ENCODE results near the gene PLXNB2. TPM values are rescaled to one million over a fixed set of nuclear protein-coding genes. Genes with fewer than 3 reads are reported as not detected.

The PLXNB2 gene
- total RNA-seq, 1 experiment from 2014 or later: 260 TPM

- CTCF ChIA-PET: no interaction called here
- no TSS peak for BruUV-seq (replicated peaks)
Measured at GRCh38 chr22:50264104-50264745, 43.2 kb downstream of the PLXNB2 start.

GRCh38 chr22:50262973-50263617, 44.4 kb downstream of the PLXNB2 start:
- intact Hi-C loops (cut with micrococcal nuclease; ENCODE audit: unreplicated experiment): no loop called here
- POLR2A ChIA-PET (ENCODE audit: unreplicated experiment): interaction anchor here (0.6 kb wide), 2 partner anchors 17 to 51 kb away, joined by 3 read pairs; no protein-coding TSS in a partner anchor
- CTCF ChIA-PET: interaction anchor here (0.5 to 1.0 kb wide), 3 partner anchors 11 to 495 kb away, joined by 3 to 5 read pairs (median 4); no protein-coding TSS in a partner anchor
- DNase-seq: no peak
- no peaks in the 10 kb centered on the region for H3K9me3 ChIP-seq (ENCODE audit: insufficient read depth, low read depth)
- no peak overlapping the region for H2AFZ ChIP-seq
- no peak for TF ChIP-seq CTCF (conservative IDR thresholded peaks at IDR 0.05)
- no peak for TF ChIP-seq EZH2 (IDR thresholded peaks at IDR 0.05; ENCODE audit: low read depth)
- H3K27me3 ChIP-seq (ENCODE audit: insufficient read depth, low read depth): no peaks in the 10 kb centered on the region
- peaks cover 19% of the 10 kb centered on the region for H3F3A ChIP-seq (ENCODE audit: insufficient read depth, low read depth)
- H3K79me2 ChIP-seq (ENCODE audit: low read depth): peaks cover 22% of the 10 kb centered on the region
- H3K27ac ChIP-seq: peak overlapping the region; percentile 33
- no peaks in the 10 kb centered on the region; the same call in none of the 2 replicates for H4K20me1 ChIP-seq (ENCODE audit: insufficient read depth)
- 0 out of 2 replicates have a peak overlapping the region, but pooled peaks have one; percentile 62 for H3K4me3 ChIP-seq
- peaks cover 32% of the 10 kb centered on the region for H3K4me1 ChIP-seq (replicated peaks; ENCODE audit: insufficient read depth)
- H3K9me2 ChIP-seq (ENCODE audit: insufficient read depth): no peaks in the 10 kb centered on the region
- H3K36me3 ChIP-seq (ENCODE audit: low read depth): no peaks in the 10 kb centered on the region
- peak overlapping the region; percentile 92 for H3K4me2 ChIP-seq
- BruUV-seq (replicated peaks): TSS peak; percentile 39

More at GRCh38 chr22:50264104-50264745, 43.2 kb downstream of the PLXNB2 start:
- POLR2A ChIA-PET (ENCODE audit: unreplicated experiment): no interaction called here
- TF ChIP-seq CTCF (conservative IDR thresholded peaks at IDR 0.05) (no peak), EZH2 (IDR thresholded peaks at IDR 0.05; ENCODE audit: low read depth) (no peak)
- Histone ChIP-seq H3K4me2 (no peak overlapping the region), H3K79me2 (ENCODE audit: low read depth) (peaks cover 11% of the 10 kb centered on the region), H3K27me3 (ENCODE audit: insufficient read depth, low read depth) (no peaks in the 10 kb centered on the region), H4K20me1 (ENCODE audit: insufficient read depth) (no peaks in the 10 kb centered on the region; the same call in 1 of the 2 replicates), H2AFZ (no peak overlapping the region), H3K4me1 (replicated peaks; ENCODE audit: insufficient read depth) (peaks cover 43% of the 10 kb centered on the region), H3K9me2 (ENCODE audit: insufficient read depth) (no peaks in the 10 kb centered on the region), H3K4me3 (no peak overlapping the region), H3K9me3 (ENCODE audit: insufficient read depth, low read depth) (no peaks in the 10 kb centered on the region), H3K36me3 (ENCODE audit: low read depth) (no peaks in the 10 kb centered on the region), H3K27ac (no peak overlapping the region), H3F3A (ENCODE audit: insufficient read depth, low read depth) (peaks cover 23% of the 10 kb centered on the region)
- DNase-seq: no peak
- intact Hi-C loops (cut with micrococcal nuclease; ENCODE audit: unreplicated experiment): no loop called here

GRCh38 chr22:50262460-50262911, 45.0 kb downstream of the PLXNB2 start:
- TF ChIP-seq CTCF (conservative IDR thresholded peaks at IDR 0.05): no peak
- no peak for TF ChIP-seq EZH2 (IDR thresholded peaks at IDR 0.05; ENCODE audit: low read depth)
- Histone ChIP-seq H3K4me2 (peak overlapping the region; percentile 92), H4K20me1 (ENCODE audit: insufficient read depth) (no peaks in the 10 kb centered on the region; the same call in none of the 2 replicates), H3K27ac (peak overlapping the region; percentile 33), H3K9me3 (ENCODE audit: insufficient read depth, low read depth) (no peaks in the 10 kb centered on the region), H3K79me2 (ENCODE audit: low read depth) (peaks cover 23% of the 10 kb centered on the region), H3K4me3 (peak overlapping the region; percentile 62; the same call in 1 of the 2 replicates), H3K36me3 (ENCODE audit: low read depth) (no peaks in the 10 kb centered on the region), H3K4me1 (replicated peaks; ENCODE audit: insufficient read depth) (peaks cover 30% of the 10 kb centered on the region), H2AFZ (no peak overlapping the region), H3F3A (ENCODE audit: insufficient read depth, low read depth) (peaks cover 22% of the 10 kb centered on the region), H3K9me2 (ENCODE audit: insufficient read depth) (no peaks in the 10 kb centered on the region), H3K27me3 (ENCODE audit: insufficient read depth, low read depth) (no peaks in the 10 kb centered on the region)
- intact Hi-C loops (cut with micrococcal nuclease; ENCODE audit: unreplicated experiment): no loop called here
- POLR2A ChIA-PET (ENCODE audit: unreplicated experiment): interaction anchor here (0.6 kb wide), 2 partner anchors 17 to 52 kb away, joined by 3 read pairs; no protein-coding TSS in a partner anchor
- CTCF ChIA-PET: interaction anchor here (0.5 to 1.0 kb wide), 3 partner anchors 10 to 494 kb away, joined by 3 to 5 read pairs (median 4); no protein-coding TSS in a partner anchor
- peak; percentile 67 to 70 for DNase-seq
- no TSS peak for BruUV-seq (replicated peaks)
